ENCODE measurements around the gene ATIC. TPM values are rescaled to one million over a fixed set of nuclear protein-coding genes. Genes with fewer than 3 reads are reported as not detected.
A peak's percentile ranks its signal among the peaks of the same experiment; 100 is the strongest.
"Not testable (repeated sequence)": the region's sequence is repeated elsewhere in the genome, so short reads cannot be mapped to it uniquely, and the experiment has no call there.

ATIC gene
- total and polyA plus RNA-seq, 2 donors from 2014 or later, result 75.9 to 101 TPM

DNA sequence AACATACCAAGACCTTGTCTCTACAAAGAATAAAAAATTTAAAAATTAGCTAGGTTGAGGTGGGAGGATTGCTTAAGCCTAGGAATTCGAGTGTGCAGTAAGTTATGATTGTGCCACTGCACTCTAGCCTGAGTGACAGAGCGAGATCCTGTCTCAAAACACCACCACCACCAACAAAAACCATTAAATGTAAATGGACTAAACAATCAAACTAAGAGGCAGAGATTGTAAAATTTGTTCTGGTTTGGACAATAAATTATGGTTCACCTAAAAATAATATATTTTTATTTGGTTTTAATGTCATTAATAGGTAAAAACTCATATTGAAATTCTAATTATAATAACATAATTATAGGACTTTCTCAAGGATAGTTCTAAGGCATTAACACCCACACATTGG is 9.9 kb upstream of the ATIC start:
- no peaks in the 10 kb centered on the region for H3K4me1 ChIP-seq (ENCODE audit: control insufficient read depth in 2 of 3, insufficient read depth in 2 of 3, low read depth in 1 of 3, low read length in 3 of 3)
- H3K27ac ChIP-seq (ENCODE audit: low read depth in 2 of 2, low read length in 2 of 2), result no peak overlapping the region
- H3K9me3 ChIP-seq (ENCODE audit: control insufficient read depth in 2 of 3, insufficient read depth in 1 of 3, low read length in 3 of 3), result peaks cover 0 to 5% (median 0%) of the 10 kb centered on the region in 3 donors
- FAIRE-seq, result no peak
- no peaks in the 10 kb centered on the region for H3K27me3 ChIP-seq (ENCODE audit: control insufficient read depth, insufficient read depth, low read length)
- TF ChIP-seq, protein P1, sequence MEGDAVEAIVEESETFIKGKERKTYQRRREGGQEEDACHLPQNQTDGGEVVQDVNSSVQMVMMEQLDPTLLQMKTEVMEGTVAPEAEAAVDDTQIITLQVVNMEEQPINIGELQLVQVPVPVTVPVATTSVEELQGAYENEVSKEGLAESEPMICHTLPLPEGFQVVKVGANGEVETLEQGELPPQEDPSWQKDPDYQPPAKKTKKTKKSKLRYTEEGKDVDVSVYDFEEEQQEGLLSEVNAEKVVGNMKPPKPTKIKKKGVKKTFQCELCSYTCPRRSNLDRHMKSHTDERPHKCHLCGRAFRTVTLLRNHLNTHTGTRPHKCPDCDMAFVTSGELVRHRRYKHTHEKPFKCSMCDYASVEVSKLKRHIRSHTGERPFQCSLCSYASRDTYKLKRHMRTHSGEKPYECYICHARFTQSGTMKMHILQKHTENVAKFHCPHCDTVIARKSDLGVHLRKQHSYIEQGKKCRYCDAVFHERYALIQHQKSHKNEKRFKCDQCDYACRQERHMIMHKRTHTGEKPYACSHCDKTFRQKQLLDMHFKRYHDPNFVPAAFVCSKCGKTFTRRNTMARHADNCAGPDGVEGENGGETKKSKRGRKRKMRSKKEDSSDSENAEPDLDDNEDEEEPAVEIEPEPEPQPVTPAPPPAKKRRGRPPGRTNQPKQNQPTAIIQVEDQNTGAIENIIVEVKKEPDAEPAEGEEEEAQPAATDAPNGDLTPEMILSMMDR (IDR thresholded peaks at IDR 0.05; ENCODE audit: borderline replicate concordance, extremely low read depth, insufficient read depth), result no peak
- no peak for DNase-seq
- H3K4me3 ChIP-seq (ENCODE audit: low read length in 3 of 3), result no peak overlapping the region
- H3K36me3 ChIP-seq (ENCODE audit: control insufficient read depth in 2 of 3, insufficient read depth in 3 of 3, low read length in 3 of 3), result no peaks in the 10 kb centered on the region
- intact Hi-C loops (cut with DNase I), result no loop called here
- H3K9ac ChIP-seq (ENCODE audit: low read length in 3 of 3), result no peak overlapping the region

DNA sequence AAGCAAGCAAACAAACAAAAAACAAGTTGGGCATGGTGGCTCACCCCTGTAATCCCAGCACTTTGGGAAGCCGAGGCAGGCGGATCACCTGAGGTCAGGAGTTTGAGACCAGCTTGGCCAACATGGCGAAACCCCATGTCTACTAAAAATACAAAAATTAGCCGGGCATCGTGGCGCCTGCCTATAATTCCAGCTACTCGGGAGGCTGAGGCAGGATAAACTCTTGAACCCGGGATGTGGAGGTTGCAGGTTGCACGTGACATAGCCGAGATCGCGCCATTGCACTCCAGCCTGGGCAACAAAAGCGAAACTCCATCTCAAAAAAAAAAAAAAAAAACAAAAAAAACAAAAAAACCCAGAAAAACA is 617 bp upstream of the ATIC start:
- H3K4me1 ChIP-seq (ENCODE audit: control insufficient read depth in 2 of 3, insufficient read depth in 2 of 3, low read depth in 1 of 3, low read length in 3 of 3); H3K27ac ChIP-seq (ENCODE audit: low read depth in 2 of 2, low read length in 2 of 2); H3K36me3 ChIP-seq (ENCODE audit: control insufficient read depth in 2 of 3, insufficient read depth in 3 of 3, low read length in 3 of 3); H3K27me3 ChIP-seq (ENCODE audit: control insufficient read depth, insufficient read depth, low read length); H3K9me3 ChIP-seq (ENCODE audit: control insufficient read depth in 2 of 3, insufficient read depth in 1 of 3, low read length in 3 of 3); intact Hi-C loops (cut with DNase I); FAIRE-seq: not testable (repeated sequence)
- Histone ChIP-seq H3K4me3 (ENCODE audit: low read length in 3 of 3) (peak overlapping the region; percentile 86 to 95 (median 87)), H3K9ac (ENCODE audit: low read length in 3 of 3) (peak overlapping the region in 2 of 3 donors; percentile 70 to 80)
- DNase-seq, result peak in 1 of 5 donors; percentile 57

GRCh38 chr2:215313255-215313613 is 1.4 kb downstream of the ATIC start:
- no peaks in the 10 kb centered on the region for H3K9me3 ChIP-seq (ENCODE audit: control insufficient read depth in 2 of 3, insufficient read depth in 1 of 3, low read length in 3 of 3)
- H3K36me3 ChIP-seq (ENCODE audit: control insufficient read depth in 2 of 3, insufficient read depth in 3 of 3, low read length in 3 of 3), result no peaks in the 10 kb centered on the region
- no peak overlapping the region for H3K27ac ChIP-seq (ENCODE audit: low read depth in 2 of 2, low read length in 2 of 2)
- FAIRE-seq (no peak), DNase-seq (peak in 1 of 5 donors; percentile 28)
- no peaks in the 10 kb centered on the region for H3K27me3 ChIP-seq (ENCODE audit: control insufficient read depth, insufficient read depth, low read length)
- H3K4me1 ChIP-seq (ENCODE audit: control insufficient read depth in 2 of 3, insufficient read depth in 2 of 3, low read depth in 1 of 3, low read length in 3 of 3), result peaks cover 0 to 6% (median 5%) of the 10 kb centered on the region in 3 donors
- intact Hi-C loops (cut with DNase I), result no loop called here
- peak overlapping the region in 1 of 3 donors; percentile 87 for H3K4me3 ChIP-seq (ENCODE audit: low read length in 3 of 3)
- TF ChIP-seq, protein P1 (IDR thresholded peaks at IDR 0.05; ENCODE audit: borderline replicate concordance, extremely low read depth, insufficient read depth), result no peak
- H3K9ac ChIP-seq (ENCODE audit: low read length in 3 of 3), result no peak overlapping the region

- no peak overlapping the region for H3K9ac ChIP-seq (ENCODE audit: low read length in 3 of 3)
- H3K36me3 ChIP-seq (ENCODE audit: control insufficient read depth in 2 of 3, insufficient read depth in 3 of 3, low read length in 3 of 3), result peaks cover 0 to 9% (median 4%) of the 10 kb centered on the region in 3 donors
- H3K27ac ChIP-seq (ENCODE audit: low read depth in 2 of 2, low read length in 2 of 2), result no peak overlapping the region
- TF ChIP-seq, protein P1 (IDR thresholded peaks at IDR 0.05; ENCODE audit: borderline replicate concordance, extremely low read depth, insufficient read depth), result no peak
- DNase-seq (no peak), FAIRE-seq (no peak)
- no peaks in the 10 kb centered on the region for H3K27me3 ChIP-seq (ENCODE audit: control insufficient read depth, insufficient read depth, low read length)
- no peak overlapping the region for H3K4me3 ChIP-seq (ENCODE audit: low read length in 3 of 3)
- intact Hi-C loops (cut with DNase I), result no loop called here
- peaks cover 0 to 6% (median 5%) of the 10 kb centered on the region in 3 donors for H3K4me1 ChIP-seq (ENCODE audit: control insufficient read depth in 2 of 3, insufficient read depth in 2 of 3, low read depth in 1 of 3, low read length in 3 of 3)
- H3K9me3 ChIP-seq (ENCODE audit: control insufficient read depth in 2 of 3, insufficient read depth in 1 of 3, low read length in 3 of 3), result no peaks in the 10 kb centered on the region
These were observed 3.0 kb downstream of the ATIC start for GRCh38 chr2:215314896-215315295.

All from kidney (tissue), 14 donors.